Liver (tissue), 9 donors: ENCODE results near the gene LDLRAD3. TPM values are rescaled to one million over a fixed set of nuclear protein-coding genes. Genes with fewer than 3 reads are reported as not detected.

Source experiments
- DNase-seq: peaks from one replicate; pipeline ENCODE4 v3.0.0-alpha.2; 2017; ENCODE audit warnings: low spot score
- H3K27ac ChIP-seq, 2 donors: one replicate each; pipeline ENCODE4 v1.7.0; 2013; ENCODE audit warnings: inconsistent platforms in 2 of 2, low read length in 2 of 2, control low read depth in 1 of 2, low read depth in 1 of 2, mild to moderate bottlenecking in 1 of 2
- H3K27me3 ChIP-seq, 4 donors: one replicate each; pipeline versions ENCODE4 v1.6.1 to v1.7.0; 2013; ENCODE audit warnings: low read length in 3 of 4, inconsistent platforms in 1 of 4, mild to moderate bottlenecking in 1 of 4, moderate library complexity in 1 of 4; ENCODE audit not compliant: control insufficient read depth in 4 of 4, insufficient read depth in 4 of 4
- H3K36me3 ChIP-seq, 4 donors: one replicate each; pipeline versions ENCODE4 v1.6.1 to v1.7.0; 2013; ENCODE audit warnings: low read length in 3 of 4, mild to moderate bottlenecking in 3 of 4, low read depth in 1 of 4, moderate library complexity in 1 of 4; ENCODE audit not compliant: control insufficient read depth in 4 of 4, insufficient read depth in 3 of 4
- H3K4me1 ChIP-seq, 4 donors: one replicate each; pipeline versions ENCODE4 v1.6.1 to v1.7.0; 2013; ENCODE audit warnings: low read length in 3 of 4, mild to moderate bottlenecking in 3 of 4, moderate library complexity in 1 of 4; ENCODE audit not compliant: control insufficient read depth in 4 of 4, insufficient read depth in 4 of 4
- H3K4me3 ChIP-seq, 3 donors: one replicate each; pipeline versions ENCODE4 v1.6.1 to v1.7.0; 2013; ENCODE audit warnings: low read length in 3 of 3, control low read depth in 1 of 3, low read depth in 1 of 3, mild to moderate bottlenecking in 1 of 3
- H3K9ac ChIP-seq, 2 donors: one replicate each; pipeline ENCODE4 v1.7.0; 2013; ENCODE audit warnings: low read length in 2 of 2, mild to moderate bottlenecking in 2 of 2, moderate library complexity in 2 of 2, control low read depth in 1 of 2, low read depth in 1 of 2
- H3K9me3 ChIP-seq, 4 donors: one replicate each; pipeline versions ENCODE4 v1.6.1 to v1.7.0; 2013; ENCODE audit warnings: low read length in 3 of 4; ENCODE audit not compliant: control insufficient read depth in 4 of 4
- EGR1 ChIP-seq, 2 donors: IDR thresholded peaks; 2 replicates each; pipeline ENCODE4 v1.6.1; 2016 to 2018; ENCODE audit warnings: antibody characterized with exemption in 2 of 2, low read depth in 2 of 2
- FOXA2 ChIP-seq: IDR thresholded peaks from 2 replicates; pipeline ENCODE4 v1.6.1; 2016; ENCODE audit warnings: antibody characterized with exemption
- GABPA ChIP-seq, 2 donors: IDR thresholded peaks in 1 of 2; conservative IDR thresholded peaks in 1 of 2; 2 replicates each; pipeline ENCODE4 v1.6.1; 2016; ENCODE audit warnings: antibody characterized with exemption in 2 of 2, mild to moderate bottlenecking in 1 of 2, moderate library complexity in 1 of 2
- HNF4A ChIP-seq, 2 donors: conservative IDR thresholded peaks; 2 replicates each; pipeline ENCODE4 v1.6.1; 2016; ENCODE audit warnings: antibody characterized with exemption in 2 of 2, mild to moderate bottlenecking in 2 of 2
- RAD21 ChIP-seq, 2 donors: IDR thresholded peaks; 2 replicates each; pipeline ENCODE4 v1.6.1; 2016; ENCODE audit warnings: antibody characterized with exemption in 2 of 2, mild to moderate bottlenecking in 2 of 2
- RXRA ChIP-seq, 2 donors: IDR thresholded peaks; 2 replicates each; pipeline ENCODE4 v1.6.1; 2017 to 2018; ENCODE audit warnings: antibody characterized with exemption in 2 of 2, mild to moderate bottlenecking in 1 of 2
- SP1 ChIP-seq: IDR thresholded peaks from 2 replicates; pipeline ENCODE4 v1.6.1; 2018; ENCODE audit warnings: antibody characterized with exemption, mild to moderate bottlenecking
- YY1 ChIP-seq: IDR thresholded peaks from 2 replicates; pipeline ENCODE4 v1.6.1; 2016; ENCODE audit warnings: antibody characterized with exemption, mild to moderate bottlenecking
- WGBS: extraction: QIAGEN DNeasy Blood & Tissue Kit; methylation state at CpG from one replicate; pipeline ENCODE4 v1.1.7; 2013; 5-methylcytosine and 5-hydroxymethylcytosine counted together
- polyA plus RNA-seq, 2 donors: library from polyadenylated mRNA; stranded (reverse) in 1 of 2; unstranded in 1 of 2; fragments of 200-250 nt in 1 of 2; fragments of >200 nt in 1 of 2; fragmentation: Nextera tagmentation in 1 of 2; extraction: Ambion mirVana in 1 of 2; gene quantifications; one replicate each; pipeline versions ENCODE4 v1.2.1 to v1.2.3, GENCODE V29; 2013 to 2015
- total RNA-seq, 2 donors: library from RNA; depleted of rRNA; stranded (reverse); fragments of >200 nt; gene quantifications; one replicate each; pipeline ENCODE4 v1.2.3, GENCODE V29; 2014
- TF ChIP-seq, protein P1 (sequence below): IDR thresholded peaks from 2 replicates; pipeline ENCODE4 v1.6.1; 2016; ENCODE audit warnings: antibody characterized with exemption
- TF ChIP-seq, protein P2 (sequence below): IDR thresholded peaks from 2 replicates; pipeline ENCODE4 v1.6.1; 2016; ENCODE audit warnings: antibody characterized with exemption, mild to moderate bottlenecking
- TF ChIP-seq, protein P3 (sequence below): IDR thresholded peaks from 2 replicates; pipeline ENCODE4 v1.6.1; 2016; ENCODE audit warnings: antibody characterized with exemption
- donor health status: healthy.
- donor health status: healthy.
- donor health status: healthy.
- donor health status: healthy.
- donor health status: healthy.

LDLRAD3 gene
- total and polyA plus RNA-seq, 4 donors: 0.75 to 1.3 (median 0.93) TPM

DNA sequence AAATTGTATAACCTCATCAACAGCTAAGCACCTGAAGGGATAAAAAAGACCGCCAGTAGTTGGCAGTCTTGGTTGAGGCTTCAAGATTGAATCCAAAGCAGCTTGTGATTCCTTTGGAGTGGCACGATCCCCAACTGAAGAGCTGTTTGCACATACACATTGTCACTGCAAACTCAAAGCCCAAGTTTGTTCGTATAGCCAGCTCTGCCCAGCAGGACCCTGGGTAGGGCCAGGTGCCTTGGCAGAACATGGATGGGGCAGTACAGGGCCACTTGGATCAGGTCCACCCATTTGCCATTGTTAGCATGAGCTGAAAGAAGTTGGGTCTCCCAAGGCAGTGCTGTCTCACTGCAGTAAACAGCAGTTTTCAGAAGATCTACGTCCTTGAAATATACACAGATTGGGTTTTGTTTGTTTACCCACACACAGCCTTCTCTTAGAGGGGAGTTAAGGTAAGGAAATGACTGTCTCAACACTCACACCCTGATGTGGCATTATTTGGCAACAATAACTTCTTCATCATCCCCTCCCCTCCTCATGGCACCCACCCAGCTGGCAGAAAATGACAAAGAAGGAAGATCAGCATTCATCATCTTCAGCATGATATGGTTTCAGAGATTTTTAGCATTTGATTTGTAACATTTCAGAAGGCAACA, 212.4 kb downstream of the LDLRAD3 start:
- Histone ChIP-seq H3K36me3 (no peaks in the 10 kb centered on the region), H3K27me3 (no peaks in the 10 kb centered on the region), H3K27ac (peak overlapping the region; percentile 28 to 40)

DNA sequence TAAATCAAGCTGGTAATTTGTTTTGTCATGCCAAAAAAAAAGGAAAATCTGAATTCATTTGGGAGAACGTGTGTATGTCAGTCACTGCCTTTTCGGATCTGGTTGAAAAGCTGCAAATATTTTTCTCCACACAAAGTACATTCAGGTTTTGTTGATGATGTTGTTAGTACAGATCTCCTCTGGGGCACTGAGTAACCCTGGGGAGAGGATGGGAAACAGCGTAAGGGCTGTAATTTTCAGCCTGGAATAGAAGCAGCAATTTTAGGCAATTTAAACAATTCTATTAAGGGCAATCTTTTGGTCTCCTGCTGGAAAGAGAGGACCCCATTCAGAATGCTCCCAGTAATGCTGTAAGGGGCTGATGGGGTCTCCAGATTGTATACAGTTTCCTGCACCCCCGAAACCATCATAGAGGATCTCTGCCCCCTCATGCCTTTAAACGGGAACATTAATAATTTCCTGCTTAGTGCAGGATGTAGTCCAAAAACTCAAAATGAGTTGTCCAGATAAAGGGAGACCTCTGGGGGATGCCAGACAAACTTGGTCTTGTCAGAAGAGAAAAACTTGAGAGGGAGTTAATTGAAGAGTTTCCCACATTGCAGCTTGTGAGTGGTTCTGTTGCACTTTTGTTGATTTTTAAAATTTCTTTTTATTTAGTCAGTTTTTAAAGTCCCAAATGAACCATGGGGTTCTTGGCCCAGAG, 213.1 kb downstream of the LDLRAD3 start:
- Histone ChIP-seq H3K4me1 (no peaks in the 10 kb centered on the region), H3K9ac (no peak overlapping the region), H3K36me3 (no peaks in the 10 kb centered on the region), H3K27ac (peak overlapping the region; percentile 25 to 28), H3K9me3 (no peaks in the 10 kb centered on the region), H3K4me3 (no peak overlapping the region), H3K27me3 (no peaks in the 10 kb centered on the region)
- TF ChIP-seq YY1 (no peak), RAD21 (IDR thresholded peaks at IDR 0.05) (no peak), GABPA (IDR thresholded peaks at IDR 0.05 in 1 of 2, conservative IDR thresholded peaks at IDR 0.05 in 1 of 2) (no peak), HNF4A (conservative IDR thresholded peaks at IDR 0.05) (no peak), SP1 (no peak), RXRA (IDR thresholded peaks at IDR 0.05) (no peak), EGR1 (IDR thresholded peaks at IDR 0.05; ENCODE audit: low read depth in 2 of 2) (no peak), FOXA2 (no peak)
- TF ChIP-seq, protein P1, sequence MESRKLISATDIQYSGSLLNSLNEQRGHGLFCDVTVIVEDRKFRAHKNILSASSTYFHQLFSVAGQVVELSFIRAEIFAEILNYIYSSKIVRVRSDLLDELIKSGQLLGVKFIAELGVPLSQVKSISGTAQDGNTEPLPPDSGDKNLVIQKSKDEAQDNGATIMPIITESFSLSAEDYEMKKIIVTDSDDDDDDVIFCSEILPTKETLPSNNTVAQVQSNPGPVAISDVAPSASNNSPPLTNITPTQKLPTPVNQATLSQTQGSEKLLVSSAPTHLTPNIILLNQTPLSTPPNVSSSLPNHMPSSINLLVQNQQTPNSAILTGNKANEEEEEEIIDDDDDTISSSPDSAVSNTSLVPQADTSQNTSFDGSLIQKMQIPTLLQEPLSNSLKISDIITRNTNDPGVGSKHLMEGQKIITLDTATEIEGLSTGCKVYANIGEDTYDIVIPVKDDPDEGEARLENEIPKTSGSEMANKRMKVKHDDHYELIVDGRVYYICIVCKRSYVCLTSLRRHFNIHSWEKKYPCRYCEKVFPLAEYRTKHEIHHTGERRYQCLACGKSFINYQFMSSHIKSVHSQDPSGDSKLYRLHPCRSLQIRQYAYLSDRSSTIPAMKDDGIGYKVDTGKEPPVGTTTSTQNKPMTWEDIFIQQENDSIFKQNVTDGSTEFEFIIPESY: no peak
- TF ChIP-seq, protein P2, sequence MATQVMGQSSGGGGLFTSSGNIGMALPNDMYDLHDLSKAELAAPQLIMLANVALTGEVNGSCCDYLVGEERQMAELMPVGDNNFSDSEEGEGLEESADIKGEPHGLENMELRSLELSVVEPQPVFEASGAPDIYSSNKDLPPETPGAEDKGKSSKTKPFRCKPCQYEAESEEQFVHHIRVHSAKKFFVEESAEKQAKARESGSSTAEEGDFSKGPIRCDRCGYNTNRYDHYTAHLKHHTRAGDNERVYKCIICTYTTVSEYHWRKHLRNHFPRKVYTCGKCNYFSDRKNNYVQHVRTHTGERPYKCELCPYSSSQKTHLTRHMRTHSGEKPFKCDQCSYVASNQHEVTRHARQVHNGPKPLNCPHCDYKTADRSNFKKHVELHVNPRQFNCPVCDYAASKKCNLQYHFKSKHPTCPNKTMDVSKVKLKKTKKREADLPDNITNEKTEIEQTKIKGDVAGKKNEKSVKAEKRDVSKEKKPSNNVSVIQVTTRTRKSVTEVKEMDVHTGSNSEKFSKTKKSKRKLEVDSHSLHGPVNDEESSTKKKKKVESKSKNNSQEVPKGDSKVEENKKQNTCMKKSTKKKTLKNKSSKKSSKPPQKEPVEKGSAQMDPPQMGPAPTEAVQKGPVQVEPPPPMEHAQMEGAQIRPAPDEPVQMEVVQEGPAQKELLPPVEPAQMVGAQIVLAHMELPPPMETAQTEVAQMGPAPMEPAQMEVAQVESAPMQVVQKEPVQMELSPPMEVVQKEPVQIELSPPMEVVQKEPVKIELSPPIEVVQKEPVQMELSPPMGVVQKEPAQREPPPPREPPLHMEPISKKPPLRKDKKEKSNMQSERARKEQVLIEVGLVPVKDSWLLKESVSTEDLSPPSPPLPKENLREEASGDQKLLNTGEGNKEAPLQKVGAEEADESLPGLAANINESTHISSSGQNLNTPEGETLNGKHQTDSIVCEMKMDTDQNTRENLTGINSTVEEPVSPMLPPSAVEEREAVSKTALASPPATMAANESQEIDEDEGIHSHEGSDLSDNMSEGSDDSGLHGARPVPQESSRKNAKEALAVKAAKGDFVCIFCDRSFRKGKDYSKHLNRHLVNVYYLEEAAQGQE: no peak
- no peak for DNase-seq
- 69% methylated on average over 5 of the region's 5 CpGs for WGBS

More for the DNA sequence above, 212.4 kb downstream of the LDLRAD3 start:
- Histone ChIP-seq H3K4me3 (no peak overlapping the region), H3K9me3 (no peaks in the 10 kb centered on the region), H3K4me1 (no peaks in the 10 kb centered on the region), H3K9ac (no peak overlapping the region)
- TF ChIP-seq, protein P3, sequence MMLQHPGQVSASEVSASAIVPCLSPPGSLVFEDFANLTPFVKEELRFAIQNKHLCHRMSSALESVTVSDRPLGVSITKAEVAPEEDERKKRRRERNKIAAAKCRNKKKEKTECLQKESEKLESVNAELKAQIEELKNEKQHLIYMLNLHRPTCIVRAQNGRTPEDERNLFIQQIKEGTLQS: no peak
- WGBS: 89% methylated on average over 4 of the region's 4 CpGs
- DNase-seq: no peak
